Measurements from ENCODE around the gene AMFR. TPM values are rescaled to one million over a fixed set of nuclear protein-coding genes. Genes with fewer than 3 reads are reported as not detected.

The AMFR gene
- total and polyA plus RNA-seq, 4 donors = 43.3 to 309 (median 98.4) TPM

DNA sequence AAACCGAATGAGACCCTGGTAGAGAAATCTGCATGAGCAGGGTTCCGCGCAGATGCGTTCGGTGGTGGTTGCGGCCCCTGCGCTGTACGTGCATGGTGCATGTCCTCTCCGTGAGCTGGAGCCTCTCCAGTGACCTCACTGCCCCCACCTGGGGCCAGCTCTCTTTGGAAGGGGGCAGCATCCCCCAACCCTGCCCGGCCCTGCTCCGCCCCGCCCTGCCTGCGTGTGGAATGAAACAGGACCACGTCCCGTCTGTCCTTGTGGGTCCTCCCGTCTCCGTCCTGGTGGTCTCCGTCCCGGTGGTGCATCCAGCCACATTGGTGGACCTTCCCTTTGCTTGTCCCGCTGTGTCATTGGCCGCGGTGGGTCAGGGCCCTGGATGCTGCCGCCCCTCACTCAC lies 84.9 kb downstream of the AMFR start:
- Histone ChIP-seq H3K4me1 (ENCODE audit: control insufficient read depth in 4 of 4, insufficient read depth in 4 of 4, low read length in 3 of 4) (peaks cover 0 to 25% (median 18%) of the 10 kb centered on the region in 4 donors), H3K9ac (ENCODE audit: low read depth in 1 of 2, low read length in 2 of 2) (no peak overlapping the region), H3K4me3 (ENCODE audit: low read depth in 1 of 3, low read length in 3 of 3) (no peak overlapping the region), H3K27ac (ENCODE audit: low read depth in 1 of 2, low read length in 2 of 2) (no peak overlapping the region), H3K27me3 (ENCODE audit: control insufficient read depth in 4 of 4, insufficient read depth in 4 of 4, low read length in 3 of 4) (no peaks in the 10 kb centered on the region), H3K36me3 (ENCODE audit: control insufficient read depth in 4 of 4, insufficient read depth in 3 of 4, low read depth in 1 of 4, low read length in 3 of 4) (peaks cover 0 to 64% (median 15%) of the 10 kb centered on the region in 4 donors), H3K9me3 (ENCODE audit: control insufficient read depth in 4 of 4, low read length in 3 of 4) (no peaks in the 10 kb centered on the region)
- 96% methylated on average over 23 of the region's 23 CpGs for WGBS
- no peak for DNase-seq (ENCODE audit: low spot score)
- TF ChIP-seq YY1 (IDR thresholded peaks at IDR 0.05) (no peak), FOXA1 (IDR thresholded peaks at IDR 0.05) (no peak), REST (IDR thresholded peaks at IDR 0.05) (no peak), MAX (IDR thresholded peaks at IDR 0.05) (no peak), HNF4G (IDR thresholded peaks at IDR 0.05) (no peak), JUND (IDR thresholded peaks at IDR 0.05) (no peak), NR2F2 (IDR thresholded peaks at IDR 0.05) (no peak), SP1 (IDR thresholded peaks at IDR 0.05) (no peak), GABPA (IDR thresholded peaks at IDR 0.05 in 1 of 2, conservative IDR thresholded peaks at IDR 0.05 in 1 of 2) (no peak), RXRA (IDR thresholded peaks at IDR 0.05) (no peak)
- TF ChIP-seq, protein P1, sequence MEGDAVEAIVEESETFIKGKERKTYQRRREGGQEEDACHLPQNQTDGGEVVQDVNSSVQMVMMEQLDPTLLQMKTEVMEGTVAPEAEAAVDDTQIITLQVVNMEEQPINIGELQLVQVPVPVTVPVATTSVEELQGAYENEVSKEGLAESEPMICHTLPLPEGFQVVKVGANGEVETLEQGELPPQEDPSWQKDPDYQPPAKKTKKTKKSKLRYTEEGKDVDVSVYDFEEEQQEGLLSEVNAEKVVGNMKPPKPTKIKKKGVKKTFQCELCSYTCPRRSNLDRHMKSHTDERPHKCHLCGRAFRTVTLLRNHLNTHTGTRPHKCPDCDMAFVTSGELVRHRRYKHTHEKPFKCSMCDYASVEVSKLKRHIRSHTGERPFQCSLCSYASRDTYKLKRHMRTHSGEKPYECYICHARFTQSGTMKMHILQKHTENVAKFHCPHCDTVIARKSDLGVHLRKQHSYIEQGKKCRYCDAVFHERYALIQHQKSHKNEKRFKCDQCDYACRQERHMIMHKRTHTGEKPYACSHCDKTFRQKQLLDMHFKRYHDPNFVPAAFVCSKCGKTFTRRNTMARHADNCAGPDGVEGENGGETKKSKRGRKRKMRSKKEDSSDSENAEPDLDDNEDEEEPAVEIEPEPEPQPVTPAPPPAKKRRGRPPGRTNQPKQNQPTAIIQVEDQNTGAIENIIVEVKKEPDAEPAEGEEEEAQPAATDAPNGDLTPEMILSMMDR (IDR thresholded peaks at IDR 0.05; ENCODE audit: low read depth, low read length, missing input control) = no peak
- TF ChIP-seq, protein P2, sequence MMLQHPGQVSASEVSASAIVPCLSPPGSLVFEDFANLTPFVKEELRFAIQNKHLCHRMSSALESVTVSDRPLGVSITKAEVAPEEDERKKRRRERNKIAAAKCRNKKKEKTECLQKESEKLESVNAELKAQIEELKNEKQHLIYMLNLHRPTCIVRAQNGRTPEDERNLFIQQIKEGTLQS (IDR thresholded peaks at IDR 0.05) = no peak

- H3K4me1 ChIP-seq (ENCODE audit: control insufficient read depth in 4 of 4, insufficient read depth in 4 of 4, low read length in 3 of 4) = peaks cover 0 to 20% (median 11%) of the 10 kb centered on the region in 4 donors
- no peak overlapping the region for H3K4me3 ChIP-seq (ENCODE audit: low read depth in 1 of 3, low read length in 3 of 3)
- no peak overlapping the region for H3K27ac ChIP-seq (ENCODE audit: low read depth in 1 of 2, low read length in 2 of 2)
- H3K36me3 ChIP-seq (ENCODE audit: control insufficient read depth in 4 of 4, insufficient read depth in 3 of 4, low read depth in 1 of 4, low read length in 3 of 4) = peaks cover 0 to 67% (median 16%) of the 10 kb centered on the region in 4 donors
- no peak overlapping the region for H3K9ac ChIP-seq (ENCODE audit: low read depth in 1 of 2, low read length in 2 of 2)
- no peaks in the 10 kb centered on the region for H3K9me3 ChIP-seq (ENCODE audit: control insufficient read depth in 4 of 4, low read length in 3 of 4)
- no peak for DNase-seq (ENCODE audit: low spot score)
- WGBS = 94% methylated on average over 17 of the region's 17 CpGs
- H3K27me3 ChIP-seq (ENCODE audit: control insufficient read depth in 4 of 4, insufficient read depth in 4 of 4, low read length in 3 of 4) = no peaks in the 10 kb centered on the region
- TF ChIP-seq MAX (IDR thresholded peaks at IDR 0.05) (no peak), HNF4G (IDR thresholded peaks at IDR 0.05) (no peak), YY1 (IDR thresholded peaks at IDR 0.05) (no peak), HNF4A (conservative IDR thresholded peaks at IDR 0.05) (no peak), GABPA (IDR thresholded peaks at IDR 0.05 in 1 of 2, conservative IDR thresholded peaks at IDR 0.05 in 1 of 2) (no peak), NR2F2 (IDR thresholded peaks at IDR 0.05) (no peak), FOXA2 (IDR thresholded peaks at IDR 0.05) (no peak), JUND (IDR thresholded peaks at IDR 0.05) (no peak), RAD21 (IDR thresholded peaks at IDR 0.05) (no peak), REST (IDR thresholded peaks at IDR 0.05) (no peak), RXRA (IDR thresholded peaks at IDR 0.05) (no peak)
- TF ChIP-seq, protein P3, sequence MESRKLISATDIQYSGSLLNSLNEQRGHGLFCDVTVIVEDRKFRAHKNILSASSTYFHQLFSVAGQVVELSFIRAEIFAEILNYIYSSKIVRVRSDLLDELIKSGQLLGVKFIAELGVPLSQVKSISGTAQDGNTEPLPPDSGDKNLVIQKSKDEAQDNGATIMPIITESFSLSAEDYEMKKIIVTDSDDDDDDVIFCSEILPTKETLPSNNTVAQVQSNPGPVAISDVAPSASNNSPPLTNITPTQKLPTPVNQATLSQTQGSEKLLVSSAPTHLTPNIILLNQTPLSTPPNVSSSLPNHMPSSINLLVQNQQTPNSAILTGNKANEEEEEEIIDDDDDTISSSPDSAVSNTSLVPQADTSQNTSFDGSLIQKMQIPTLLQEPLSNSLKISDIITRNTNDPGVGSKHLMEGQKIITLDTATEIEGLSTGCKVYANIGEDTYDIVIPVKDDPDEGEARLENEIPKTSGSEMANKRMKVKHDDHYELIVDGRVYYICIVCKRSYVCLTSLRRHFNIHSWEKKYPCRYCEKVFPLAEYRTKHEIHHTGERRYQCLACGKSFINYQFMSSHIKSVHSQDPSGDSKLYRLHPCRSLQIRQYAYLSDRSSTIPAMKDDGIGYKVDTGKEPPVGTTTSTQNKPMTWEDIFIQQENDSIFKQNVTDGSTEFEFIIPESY (IDR thresholded peaks at IDR 0.05) = no peak
- TF ChIP-seq, protein P2 (IDR thresholded peaks at IDR 0.05) = no peak
These were observed 85.7 kb downstream of the AMFR start for GRCh38 chr16:56339431-56340195.

Data from liver (tissue), 9 donors.